Testis (tissue), 2 donors: ENCODE results near the gene RNF113B.

Source experiments
- CTCF ChIP-seq, 3 experiments: fragments of 450-650 bp in 2 of 3; fragments of 200-600 bp in 1 of 3; sonication (generic) in 1 of 3; IDR thresholded peaks; one replicate each; pipeline ENCODE4 v1.5.1; 2016 to 2019; ENCODE audit warnings: antibody characterized with exemption in 3 of 3, mild to moderate bottlenecking in 2 of 3, moderate library complexity in 1 of 3
- POLR2A ChIP-seq: fragments of 450-650 bp; IDR thresholded peaks from one replicate; pipeline ENCODE4 v1.6.1; 2017; ENCODE audit warnings: antibody characterized with exemption, mild to moderate bottlenecking, moderate library complexity

- TF ChIP-seq CTCF (IDR thresholded peaks at IDR 0.05) (no peak), POLR2A (no peak)
Measured at GRCh38 chr13:98223741-98224140, 46.7 kb upstream of the RNF113B start.
